MM.1S (cell line): ENCODE data around the gene OR52B4.

Experiments used
- DNase-seq: peaks from one replicate; pipeline ENCODE4 v3.0.0-alpha.2; 2015
- H2AFZ ChIP-seq: fragments of 300-600 bp; sonication (generic); 2 replicates; pipeline ENCODE4 v1.6.0; 2016; ENCODE audit warnings: antibody characterized with exemption, low read length
- H3F3A ChIP-seq: fragments of 300-600 bp; sonication (generic); 2 replicates; pipeline ENCODE4 v1.6.1; 2016; ENCODE audit warnings: mild to moderate bottlenecking, antibody characterized with exemption, low read length, moderate library complexity, mixed read lengths; ENCODE audit not compliant: insufficient read depth
- H3K27ac ChIP-seq: fragments of 300-600 bp; sonication (generic); 2 replicates; pipeline ENCODE4 v1.5.1; 2016; ENCODE audit warnings: mild to moderate bottlenecking, low read length
- H3K27me3 ChIP-seq: fragments of 300-600 bp; sonication (generic); replicated peaks from 2 replicates; pipeline ENCODE4 v1.6.0; 2016; ENCODE audit warnings: low read length; ENCODE audit not compliant: insufficient read depth
- H3K36me3 ChIP-seq: fragments of 300-600 bp; sonication (generic); replicated peaks from 2 replicates; pipeline ENCODE4 v1.6.1; 2016; ENCODE audit warnings: mild to moderate bottlenecking, low read length, mixed read lengths; ENCODE audit not compliant: insufficient read depth
- H3K4me1 ChIP-seq: fragments of 300-600 bp; sonication (generic); 2 replicates; pipeline ENCODE4 v1.6.1; 2016; ENCODE audit warnings: low read length, mixed read lengths
- H3K4me2 ChIP-seq: fragments of 300-600 bp; sonication (generic); 2 replicates; pipeline ENCODE4 v1.6.0; 2016; ENCODE audit warnings: low read depth, low read length
- H3K4me3 ChIP-seq: fragments of 300-600 bp; sonication (generic); 2 replicates; pipeline ENCODE4 v1.5.1; 2016; ENCODE audit warnings: low read length, mixed read lengths
- H3K79me2 ChIP-seq: fragments of 300-600 bp; sonication (generic); 2 replicates; pipeline ENCODE4 v1.6.1; 2016; ENCODE audit warnings: mixed run types, low read length, mixed read lengths
- H3K9ac ChIP-seq: fragments of 300-600 bp; sonication (generic); 2 replicates; pipeline ENCODE4 v1.6.1; 2016; ENCODE audit warnings: low read length, mixed read lengths
- H3K9me2 ChIP-seq: fragments of 300-600 bp; sonication (generic); replicated peaks from 2 replicates; pipeline ENCODE4 v1.6.1; 2016; ENCODE audit warnings: mild to moderate bottlenecking, low read length, mixed read lengths; ENCODE audit not compliant: insufficient read depth
- H3K9me3 ChIP-seq: fragments of 300-600 bp; sonication (generic); replicated peaks from 2 replicates; pipeline ENCODE4 v1.6.1; 2016; ENCODE audit warnings: mild to moderate bottlenecking, low read length, mixed read lengths; ENCODE audit not compliant: insufficient read depth
- H4K20me1 ChIP-seq: fragments of 300-600 bp; sonication (generic); 2 replicates; pipeline ENCODE4 v1.6.1; 2016; ENCODE audit warnings: mild to moderate bottlenecking, low read length, moderate library complexity, mixed read lengths; ENCODE audit not compliant: insufficient read depth
- EZH2 ChIP-seq: fragments of 300-600 bp; sonication (generic); optimal IDR thresholded peaks from 2 replicates; pipeline ENCODE3; 2017; ENCODE audit warnings: low read depth, mild to moderate bottlenecking, antibody characterized with exemption, low read length, mixed read lengths
- EZH2phosphoT487 ChIP-seq: fragments of 300-600 bp; sonication (generic); IDR thresholded peaks from 2 replicates; pipeline ENCODE4 v1.6.1; 2018; ENCODE audit warnings: antibody characterized with exemption, low read length
- TF ChIP-seq, protein P1 (sequence below): fragments of 300-600 bp; sonication (generic); IDR thresholded peaks from 2 replicates; pipeline ENCODE4 v1.5.1; 2016; ENCODE audit warnings: antibody characterized with exemption, low read length, mixed read lengths

The OR52B4 gene

GRCh38 chr11:4385978-4386740 is 18.0 kb upstream of the OR52B4 start:
- H3K4me1 ChIP-seq, result no peaks in the 10 kb centered on the region
- H3K9me3 ChIP-seq, result no peaks in the 10 kb centered on the region
- no peak overlapping the region for H3K4me2 ChIP-seq
- no peak overlapping the region for H3K27ac ChIP-seq
- H3K9ac ChIP-seq, result no peak overlapping the region
- no peak overlapping the region for H2AFZ ChIP-seq
- no peaks in the 10 kb centered on the region for H3F3A ChIP-seq
- H3K36me3 ChIP-seq, result peaks cover 11% of the 10 kb centered on the region; the same call in 1 of the 2 replicates
- H3K79me2 ChIP-seq, result no peaks in the 10 kb centered on the region
- H4K20me1 ChIP-seq, result no peaks in the 10 kb centered on the region
- no peak for DNase-seq
- H3K27me3 ChIP-seq, result no peaks in the 10 kb centered on the region
- no peak overlapping the region for H3K4me3 ChIP-seq
- no peaks in the 10 kb centered on the region for H3K9me2 ChIP-seq
- TF ChIP-seq, protein P1, sequence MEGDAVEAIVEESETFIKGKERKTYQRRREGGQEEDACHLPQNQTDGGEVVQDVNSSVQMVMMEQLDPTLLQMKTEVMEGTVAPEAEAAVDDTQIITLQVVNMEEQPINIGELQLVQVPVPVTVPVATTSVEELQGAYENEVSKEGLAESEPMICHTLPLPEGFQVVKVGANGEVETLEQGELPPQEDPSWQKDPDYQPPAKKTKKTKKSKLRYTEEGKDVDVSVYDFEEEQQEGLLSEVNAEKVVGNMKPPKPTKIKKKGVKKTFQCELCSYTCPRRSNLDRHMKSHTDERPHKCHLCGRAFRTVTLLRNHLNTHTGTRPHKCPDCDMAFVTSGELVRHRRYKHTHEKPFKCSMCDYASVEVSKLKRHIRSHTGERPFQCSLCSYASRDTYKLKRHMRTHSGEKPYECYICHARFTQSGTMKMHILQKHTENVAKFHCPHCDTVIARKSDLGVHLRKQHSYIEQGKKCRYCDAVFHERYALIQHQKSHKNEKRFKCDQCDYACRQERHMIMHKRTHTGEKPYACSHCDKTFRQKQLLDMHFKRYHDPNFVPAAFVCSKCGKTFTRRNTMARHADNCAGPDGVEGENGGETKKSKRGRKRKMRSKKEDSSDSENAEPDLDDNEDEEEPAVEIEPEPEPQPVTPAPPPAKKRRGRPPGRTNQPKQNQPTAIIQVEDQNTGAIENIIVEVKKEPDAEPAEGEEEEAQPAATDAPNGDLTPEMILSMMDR, result no peak
- no peak for TF ChIP-seq EZH2phosphoT487
- TF ChIP-seq EZH2, result no peak

DNA sequence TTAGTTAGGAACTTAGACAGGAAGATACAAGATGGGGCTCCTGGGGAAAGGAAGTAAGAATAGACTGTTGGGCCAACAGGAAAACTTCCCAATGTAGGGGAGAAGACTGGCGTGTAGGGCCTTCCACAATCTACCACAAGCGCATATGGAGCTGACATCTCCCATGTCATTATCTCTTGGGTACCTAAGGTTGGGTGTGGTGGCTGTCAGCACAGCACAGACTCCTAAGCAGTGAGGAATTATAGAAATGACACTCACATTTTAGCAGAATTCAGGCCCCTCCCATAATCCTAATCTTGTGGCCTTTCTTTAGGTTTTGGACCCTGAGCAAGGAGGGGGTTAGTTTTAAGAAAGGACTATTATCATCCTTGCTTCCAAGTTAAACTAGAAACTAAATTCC is 13.7 kb upstream of the OR52B4 start:
- no peak overlapping the region for H2AFZ ChIP-seq
- no peak overlapping the region for H3K27ac ChIP-seq
- H3K4me3 ChIP-seq, result no peak overlapping the region
- no peaks in the 10 kb centered on the region for H3K9me2 ChIP-seq
- DNase-seq, result no peak
- H3F3A ChIP-seq, result no peaks in the 10 kb centered on the region
- no peaks in the 10 kb centered on the region for H3K36me3 ChIP-seq
- H3K4me2 ChIP-seq, result no peak overlapping the region
- no peaks in the 10 kb centered on the region for H3K27me3 ChIP-seq
- H4K20me1 ChIP-seq, result no peaks in the 10 kb centered on the region
- H3K9ac ChIP-seq, result no peak overlapping the region
- H3K4me1 ChIP-seq, result no peaks in the 10 kb centered on the region
- no peaks in the 10 kb centered on the region for H3K79me2 ChIP-seq
- no peaks in the 10 kb centered on the region for H3K9me3 ChIP-seq
- TF ChIP-seq EZH2phosphoT487 (no peak), EZH2 (no peak)
- TF ChIP-seq, protein P1, result no peak

- no peak for DNase-seq
- TF ChIP-seq, protein P1, result no peak
- TF ChIP-seq EZH2, result no peak
- TF ChIP-seq EZH2phosphoT487, result no peak
- no peak overlapping the region for H3K27ac ChIP-seq
Observed at GRCh38 chr11:4375431-4376140, 7.4 kb upstream of the OR52B4 start.

More at GRCh38 chr11:4375431-4376140, 7.4 kb upstream of the OR52B4 start:
- Histone ChIP-seq H3K9ac (no peak overlapping the region), H3K79me2 (no peaks in the 10 kb centered on the region), H4K20me1 (no peaks in the 10 kb centered on the region), H3K27me3 (no peaks in the 10 kb centered on the region), H3K9me2 (no peaks in the 10 kb centered on the region), H3K36me3 (no peaks in the 10 kb centered on the region), H3F3A (no peaks in the 10 kb centered on the region), H3K4me1 (no peaks in the 10 kb centered on the region), H3K9me3 (no peaks in the 10 kb centered on the region), H3K4me2 (no peak overlapping the region), H2AFZ (no peak overlapping the region), H3K4me3 (no peak overlapping the region)
